ENCODE measurements around the gene PSMD1.
"Not testable (repeated sequence)": the region's sequence is repeated elsewhere in the genome, so short reads cannot be mapped to it uniquely, and the experiment has no call there.

The PSMD1 gene

GRCh38 chr2:231016566-231017230, 40.0 kb upstream of the PSMD1 start:
- Histone ChIP-seq H3K4me1 (ENCODE audit: control insufficient read depth, insufficient read depth, low read length) (peaks cover 12% of the 10 kb centered on the region; the same call in 1 of the 2 replicates), H3K27ac (ENCODE audit: low read depth, low read length) (no peak overlapping the region), H3K27me3 (ENCODE audit: control insufficient read depth, insufficient read depth, low read length) (no peaks in the 10 kb centered on the region), H3K9me3 (ENCODE audit: control insufficient read depth, insufficient read depth, low read depth, low read length) (0 out of 2 replicates have a peak, but pooled peaks cover 3% of the 10 kb centered on the region), H3K36me3 (ENCODE audit: control insufficient read depth, insufficient read depth, low read length) (no peaks in the 10 kb centered on the region), H3K9ac (ENCODE audit: low read length) (no peak overlapping the region), H3K4me3 (ENCODE audit: low read depth, low read length) (no peak overlapping the region)

GRCh38 chr2:231017231-231017598, 39.5 kb upstream of the PSMD1 start:
- Histone ChIP-seq H3K9ac (ENCODE audit: low read length) (no peak overlapping the region), H3K27ac (ENCODE audit: low read depth, low read length) (no peak overlapping the region), H3K27me3 (ENCODE audit: control insufficient read depth, insufficient read depth, low read length) (no peaks in the 10 kb centered on the region), H3K9me3 (ENCODE audit: control insufficient read depth, insufficient read depth, low read depth, low read length) (0 out of 2 replicates have a peak, but pooled peaks cover 3% of the 10 kb centered on the region), H3K4me1 (ENCODE audit: control insufficient read depth, insufficient read depth, low read length) (peaks cover 12% of the 10 kb centered on the region; the same call in 1 of the 2 replicates), H3K36me3 (ENCODE audit: control insufficient read depth, insufficient read depth, low read length) (no peaks in the 10 kb centered on the region), H3K4me3 (ENCODE audit: low read depth, low read length) (no peak overlapping the region)

- H3K4me1 ChIP-seq (ENCODE audit: control insufficient read depth, insufficient read depth, low read length) = peaks cover 12% of the 10 kb centered on the region; the same call in 1 of the 2 replicates
Observed at GRCh38 chr2:231018184-231018583, 38.5 kb upstream of the PSMD1 start.

GRCh38 chr2:231025059-231025458, 31.6 kb upstream of the PSMD1 start:
- H3K9me3 ChIP-seq (ENCODE audit: control insufficient read depth, insufficient read depth, low read depth, low read length); H3K27ac ChIP-seq (ENCODE audit: low read depth, low read length); H3K36me3 ChIP-seq (ENCODE audit: control insufficient read depth, insufficient read depth, low read length); H3K9ac ChIP-seq (ENCODE audit: low read length); H3K4me1 ChIP-seq (ENCODE audit: control insufficient read depth, insufficient read depth, low read length); H3K4me3 ChIP-seq (ENCODE audit: low read depth, low read length); H3K27me3 ChIP-seq (ENCODE audit: control insufficient read depth, insufficient read depth, low read length): not testable (repeated sequence)

More at GRCh38 chr2:231018184-231018583, 38.5 kb upstream of the PSMD1 start:
- Histone ChIP-seq H3K9ac (ENCODE audit: low read length) (no peak overlapping the region), H3K4me3 (ENCODE audit: low read depth, low read length) (no peak overlapping the region), H3K36me3 (ENCODE audit: control insufficient read depth, insufficient read depth, low read length) (no peaks in the 10 kb centered on the region), H3K27me3 (ENCODE audit: control insufficient read depth, insufficient read depth, low read length) (no peaks in the 10 kb centered on the region), H3K9me3 (ENCODE audit: control insufficient read depth, insufficient read depth, low read depth, low read length) (0 out of 2 replicates have a peak, but pooled peaks cover 3% of the 10 kb centered on the region), H3K27ac (ENCODE audit: low read depth, low read length) (no peak overlapping the region)

- no peak overlapping the region for H3K27ac ChIP-seq (ENCODE audit: low read depth, low read length)
- no peak overlapping the region for H3K9ac ChIP-seq (ENCODE audit: low read length)
- H3K27me3 ChIP-seq (ENCODE audit: control insufficient read depth, insufficient read depth, low read length) = peaks cover 19% of the 10 kb centered on the region
- H3K4me3 ChIP-seq (ENCODE audit: low read depth, low read length) = no peak overlapping the region
- no peaks in the 10 kb centered on the region for H3K9me3 ChIP-seq (ENCODE audit: control insufficient read depth, insufficient read depth, low read depth, low read length)
- no peaks in the 10 kb centered on the region for H3K36me3 ChIP-seq (ENCODE audit: control insufficient read depth, insufficient read depth, low read length)
- H3K4me1 ChIP-seq (ENCODE audit: control insufficient read depth, insufficient read depth, low read length) = peaks cover 3% of the 10 kb centered on the region; the same call in 1 of the 2 replicates
Observed at GRCh38 chr2:231028889-231029288, 27.8 kb upstream of the PSMD1 start.

GRCh38 chr2:231029563-231029962, 27.1 kb upstream of the PSMD1 start:
- peaks cover 26% of the 10 kb centered on the region for H3K27me3 ChIP-seq (ENCODE audit: control insufficient read depth, insufficient read depth, low read length)
- peaks cover 3% of the 10 kb centered on the region; the same call in 1 of the 2 replicates for H3K4me1 ChIP-seq (ENCODE audit: control insufficient read depth, insufficient read depth, low read length)
- H3K9ac ChIP-seq (ENCODE audit: low read length) = no peak overlapping the region
- no peak overlapping the region for H3K4me3 ChIP-seq (ENCODE audit: low read depth, low read length)
- H3K9me3 ChIP-seq (ENCODE audit: control insufficient read depth, insufficient read depth, low read depth, low read length) = no peaks in the 10 kb centered on the region
- no peak overlapping the region for H3K27ac ChIP-seq (ENCODE audit: low read depth, low read length)
- H3K36me3 ChIP-seq (ENCODE audit: control insufficient read depth, insufficient read depth, low read length) = no peaks in the 10 kb centered on the region

GRCh38 chr2:231030725-231031124, 25.9 kb upstream of the PSMD1 start:
- no peaks in the 10 kb centered on the region for H3K9me3 ChIP-seq (ENCODE audit: control insufficient read depth, insufficient read depth, low read depth, low read length)
- H3K9ac ChIP-seq (ENCODE audit: low read length) = no peak overlapping the region
- no peak overlapping the region for H3K4me3 ChIP-seq (ENCODE audit: low read depth, low read length)
- no peak overlapping the region for H3K27ac ChIP-seq (ENCODE audit: low read depth, low read length)
- H3K4me1 ChIP-seq (ENCODE audit: control insufficient read depth, insufficient read depth, low read length) = peaks cover 3% of the 10 kb centered on the region; the same call in 1 of the 2 replicates
- H3K27me3 ChIP-seq (ENCODE audit: control insufficient read depth, insufficient read depth, low read length) = peaks cover 35% of the 10 kb centered on the region
- no peaks in the 10 kb centered on the region for H3K36me3 ChIP-seq (ENCODE audit: control insufficient read depth, insufficient read depth, low read length)

- Histone ChIP-seq H3K4me3 (ENCODE audit: low read depth, low read length) (no peak overlapping the region), H3K36me3 (ENCODE audit: control insufficient read depth, insufficient read depth, low read length) (no peaks in the 10 kb centered on the region), H3K4me1 (ENCODE audit: control insufficient read depth, insufficient read depth, low read length) (no peaks in the 10 kb centered on the region), H3K9ac (ENCODE audit: low read length) (no peak overlapping the region), H3K9me3 (ENCODE audit: control insufficient read depth, insufficient read depth, low read depth, low read length) (no peaks in the 10 kb centered on the region), H3K27ac (ENCODE audit: low read depth, low read length) (no peak overlapping the region), H3K27me3 (ENCODE audit: control insufficient read depth, insufficient read depth, low read length) (peaks cover 53% of the 10 kb centered on the region)
Observed at GRCh38 chr2:231032575-231033140, 24.0 kb upstream of the PSMD1 start.

GRCh38 chr2:231033147-231034132, 23.2 kb upstream of the PSMD1 start:
- Histone ChIP-seq H3K9ac (ENCODE audit: low read length) (no peak overlapping the region), H3K4me1 (ENCODE audit: control insufficient read depth, insufficient read depth, low read length) (no peaks in the 10 kb centered on the region; the same call in 1 of the 2 replicates), H3K27ac (ENCODE audit: low read depth, low read length) (no peak overlapping the region), H3K4me3 (ENCODE audit: low read depth, low read length) (no peak overlapping the region), H3K27me3 (ENCODE audit: control insufficient read depth, insufficient read depth, low read length) (peaks cover 60% of the 10 kb centered on the region), H3K9me3 (ENCODE audit: control insufficient read depth, insufficient read depth, low read depth, low read length) (no peaks in the 10 kb centered on the region), H3K36me3 (ENCODE audit: control insufficient read depth, insufficient read depth, low read length) (no peaks in the 10 kb centered on the region)

GRCh38 chr2:231034291-231034882, 22.3 kb upstream of the PSMD1 start:
- Histone ChIP-seq H3K9ac (ENCODE audit: low read length) (no peak overlapping the region), H3K27ac (ENCODE audit: low read depth, low read length) (no peak overlapping the region), H3K4me1 (ENCODE audit: control insufficient read depth, insufficient read depth, low read length) (peaks cover 5% of the 10 kb centered on the region; the same call in 1 of the 2 replicates), H3K9me3 (ENCODE audit: control insufficient read depth, insufficient read depth, low read depth, low read length) (no peaks in the 10 kb centered on the region), H3K27me3 (ENCODE audit: control insufficient read depth, insufficient read depth, low read length) (peaks cover 69% of the 10 kb centered on the region), H3K4me3 (ENCODE audit: low read depth, low read length) (no peak overlapping the region), H3K36me3 (ENCODE audit: control insufficient read depth, insufficient read depth, low read length) (no peaks in the 10 kb centered on the region)
